Left cardiac atrium (tissue), 4 donors: ENCODE data around the gene ARL13A. TPM values are rescaled to one million over a fixed set of nuclear protein-coding genes. Genes with fewer than 3 reads are reported as not detected.
"Not testable (repeated sequence)": the region's sequence is repeated elsewhere in the genome, so short reads cannot be mapped to it uniquely, and the experiment has no call there.

Source experiments
- ATAC-seq, 2 donors: fragments of 200-7000 bp; cut with Tn5 transposase; one replicate each; pipeline ENCODE4 v1.9.1; 2020; ENCODE audit warnings: mild to moderate bottlenecking in 2 of 2, moderate library complexity in 2 of 2
- DNase-seq: peaks from one replicate; pipeline ENCODE4 v3.0.0-alpha.2; 2020
- intact Hi-C, 2 donors: fragments of 100-400 bp; cut with DNase I; formaldehyde crosslinking; loops; one replicate each; pipeline versions ENCODE4 v1.14.1 to v1.15.1; 2022 to 2023
- total RNA-seq, 2 donors: library from RNA; stranded (reverse); fragmentation: NEBNext Ultra II Directional; extraction: Animal tissue kit (Norgen Biotek cat#: 25700); gene quantifications; one replicate each; pipeline ENCODE4 v1.2.1, GENCODE V29; 2021
- donor health status: DM: no; HTN: yes; CAD: no.
- donor health status: DM: no; HTN: yes; CAD: no; lungs with severe emphysema.
- donor health status: DM: yes; HTN: yes; CAD: no.
- donor health status: Dilated cardiomyopathy.

The ARL13A gene
- total RNA-seq, 2 donors from 2014 or later: not detected

DNA sequence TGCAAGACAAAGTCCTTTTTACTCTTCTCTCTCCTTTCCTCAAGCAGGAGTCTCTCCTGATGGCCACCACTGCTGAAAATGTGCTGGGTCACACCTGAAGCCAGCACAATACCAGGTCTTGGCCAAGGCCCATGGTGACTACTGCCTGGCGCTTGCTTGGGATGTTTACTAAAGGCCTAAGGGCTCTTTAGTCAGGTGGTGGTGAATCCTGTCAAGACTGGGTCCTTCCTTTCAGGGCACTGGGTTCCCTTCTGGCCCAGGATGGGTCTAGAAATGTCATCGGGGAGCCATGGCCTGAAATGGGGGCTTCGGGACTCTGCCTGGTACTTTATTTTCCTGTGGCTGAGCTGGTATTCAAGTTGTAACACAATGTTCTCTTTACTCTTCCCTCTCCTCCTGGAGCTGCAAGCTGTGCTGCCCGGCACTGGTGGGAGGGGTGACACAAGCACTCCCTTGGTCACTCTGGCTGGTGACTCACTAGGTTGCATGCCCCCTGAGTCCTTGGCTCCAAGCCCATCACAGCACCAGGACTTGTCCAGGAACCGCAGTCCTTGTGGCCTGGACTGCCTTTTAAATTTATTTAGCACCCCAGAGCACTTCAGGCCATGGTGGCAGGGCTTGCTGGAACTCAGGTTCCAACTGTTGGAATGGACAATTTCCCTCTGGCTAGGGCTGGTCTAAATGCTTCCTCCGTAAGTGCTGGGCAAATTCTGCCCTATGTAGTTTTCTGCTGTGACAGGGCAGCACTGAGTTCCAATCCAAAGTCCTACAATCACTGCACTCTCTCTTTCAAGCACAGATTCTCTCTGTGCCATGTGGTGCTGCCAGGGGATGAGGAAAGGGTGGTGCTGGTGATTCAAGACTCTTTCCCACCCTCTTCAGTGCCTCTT, 11.3 kb downstream of the ARL13A start:
- DNase-seq (no peak), ATAC-seq (peak in 1 of 2 donors; percentile 61)
- intact Hi-C loops: no loop called here

DNA sequence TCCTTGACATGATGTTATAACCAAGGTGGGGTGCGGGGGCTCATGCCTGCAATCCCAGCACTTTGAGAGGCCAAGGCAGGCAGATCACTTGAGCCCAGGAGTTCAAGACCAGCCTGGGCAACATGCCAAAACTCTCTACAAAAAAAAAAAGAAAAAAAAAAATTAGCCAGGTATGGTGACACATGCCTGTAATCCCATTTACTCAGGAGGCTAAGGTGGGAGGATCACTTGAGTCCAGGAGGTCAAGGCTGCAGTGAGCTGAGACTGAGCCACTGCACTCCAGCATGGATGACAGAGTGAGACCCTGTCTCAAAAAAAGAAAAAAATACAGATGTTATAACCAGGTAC, 12.0 kb downstream of the ARL13A start:
- intact Hi-C loops, ATAC-seq, DNase-seq: not testable (repeated sequence)

DNA sequence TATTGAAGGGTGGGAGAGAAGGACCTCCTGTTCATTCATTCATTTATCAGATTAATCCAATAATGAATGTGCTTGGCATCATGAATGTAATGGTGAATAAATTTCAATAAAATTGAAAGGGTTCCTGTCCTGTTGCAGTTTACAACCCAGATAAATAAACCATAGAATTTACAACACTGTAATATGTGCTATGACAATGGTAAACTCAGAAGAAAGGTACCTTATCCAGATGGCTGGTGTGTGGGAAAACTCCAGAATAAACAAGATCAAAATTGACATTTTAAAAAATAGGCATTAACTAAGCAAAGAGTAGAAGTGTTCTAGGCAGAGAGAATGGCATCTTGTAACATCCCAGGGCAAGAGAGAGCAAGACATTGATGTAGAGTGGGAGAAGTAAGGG, 15.3 kb downstream of the ARL13A start:
- no peak for DNase-seq
- intact Hi-C loops: no loop called here
- ATAC-seq: no peak

DNA sequence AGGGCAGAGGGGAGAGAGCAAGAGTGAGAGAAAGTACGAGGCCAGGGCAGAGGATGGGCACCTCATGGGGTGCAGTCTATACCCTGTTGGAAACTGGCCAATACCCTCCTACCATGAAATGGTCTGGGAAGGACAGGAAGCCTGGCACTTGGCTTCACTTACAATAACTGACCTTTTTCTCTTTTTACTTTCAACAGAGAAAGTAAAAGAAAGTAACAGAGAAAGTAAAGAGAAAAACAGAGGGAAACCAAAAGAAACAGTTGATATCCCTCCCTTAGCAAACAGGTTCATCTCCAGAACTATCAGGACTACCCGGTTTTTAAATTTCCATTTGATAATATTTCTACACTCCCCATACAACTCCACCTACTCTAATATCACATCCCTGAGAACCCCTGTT, 20.6 kb downstream of the ARL13A start:
- DNase-seq (no peak), ATAC-seq (no peak)
- intact Hi-C loops: no loop called here

DNA sequence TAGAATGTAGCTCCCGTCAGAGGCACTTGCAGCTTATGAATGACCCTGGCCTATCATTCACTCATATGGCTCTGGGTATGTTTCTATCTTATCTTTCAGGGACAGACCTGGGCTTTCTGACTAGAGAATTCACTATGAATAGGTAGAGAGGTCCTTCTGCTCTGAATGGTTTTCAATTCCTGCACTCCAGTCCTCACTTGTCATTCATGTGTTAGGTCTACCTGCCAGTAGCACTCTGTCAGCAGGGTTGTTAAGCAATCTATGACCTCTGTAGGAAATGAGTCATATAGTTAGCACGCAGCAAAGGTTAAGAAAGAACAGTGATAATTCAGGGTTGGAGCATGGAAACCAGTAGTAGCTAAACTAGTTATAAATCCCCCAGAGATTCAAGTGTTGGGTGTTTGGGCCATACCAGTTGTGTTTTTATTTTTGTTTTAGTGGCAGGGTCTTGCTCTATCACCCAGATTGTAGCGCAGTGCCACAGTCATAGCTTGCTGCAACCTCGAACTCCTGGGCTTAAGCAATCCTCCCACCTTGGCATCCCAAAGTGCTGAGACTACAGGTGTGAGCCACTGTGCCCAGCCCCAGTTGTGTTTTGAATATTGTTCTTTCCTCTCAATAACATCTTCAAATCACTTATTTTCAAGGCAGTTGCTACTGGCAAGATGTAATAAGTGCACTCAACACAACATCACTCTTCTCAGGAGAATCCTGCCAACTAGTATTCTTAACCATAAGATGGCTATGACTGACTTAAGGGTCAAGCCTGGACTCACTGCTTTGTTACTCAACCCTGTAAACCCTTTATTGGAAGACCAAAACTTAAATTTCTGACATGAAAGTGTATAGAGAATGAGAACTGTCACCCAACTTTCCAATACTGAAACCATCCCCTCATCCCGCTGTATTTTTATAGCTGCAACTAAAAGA, 25.1 kb downstream of the ARL13A start:
- DNase-seq (no peak), ATAC-seq (peak in 1 of 2 donors; percentile 68)
- intact Hi-C loops: no loop called here

DNA sequence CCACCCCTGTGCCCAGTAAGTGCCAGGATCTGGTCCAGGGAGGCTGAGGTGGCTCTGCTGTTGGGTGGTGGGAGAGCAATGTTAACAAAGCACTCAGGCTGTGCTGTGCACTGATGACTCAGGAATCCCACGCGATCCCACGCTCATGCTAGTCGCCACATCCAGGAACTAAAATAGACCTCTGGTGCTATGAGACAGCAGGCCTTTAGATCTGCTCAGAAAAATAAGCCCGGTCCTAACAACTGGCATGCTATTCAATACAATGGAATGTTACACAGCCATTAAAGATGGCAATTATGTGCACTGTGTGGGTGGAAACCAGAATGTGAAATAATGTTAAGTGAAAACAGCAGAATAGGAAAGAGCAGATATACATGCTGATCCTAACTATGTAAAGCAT, 26.0 kb downstream of the ARL13A start:
- ATAC-seq (no peak), DNase-seq (no peak)
- intact Hi-C loops: no loop called here

DNA sequence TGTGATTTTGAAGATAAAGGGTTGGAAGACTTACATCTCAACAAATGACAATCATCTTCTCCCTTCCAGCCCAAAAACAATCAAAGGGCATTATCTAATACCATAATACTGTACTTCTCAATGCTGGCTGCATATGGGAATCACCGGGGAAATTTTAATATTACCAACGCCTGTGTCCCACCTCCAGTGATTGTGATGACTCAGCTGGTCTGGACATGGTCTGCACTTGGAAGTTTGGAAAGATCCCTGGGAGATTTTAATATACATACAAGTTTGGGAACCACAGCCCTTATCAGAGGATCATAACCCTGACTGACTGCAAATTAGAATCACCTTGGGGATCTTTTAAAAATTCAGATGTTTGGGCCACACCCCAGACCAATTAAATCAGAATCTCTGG, 29.9 kb downstream of the ARL13A start:
- intact Hi-C loops: no loop called here
- DNase-seq: no peak
- ATAC-seq: no peak

DNA sequence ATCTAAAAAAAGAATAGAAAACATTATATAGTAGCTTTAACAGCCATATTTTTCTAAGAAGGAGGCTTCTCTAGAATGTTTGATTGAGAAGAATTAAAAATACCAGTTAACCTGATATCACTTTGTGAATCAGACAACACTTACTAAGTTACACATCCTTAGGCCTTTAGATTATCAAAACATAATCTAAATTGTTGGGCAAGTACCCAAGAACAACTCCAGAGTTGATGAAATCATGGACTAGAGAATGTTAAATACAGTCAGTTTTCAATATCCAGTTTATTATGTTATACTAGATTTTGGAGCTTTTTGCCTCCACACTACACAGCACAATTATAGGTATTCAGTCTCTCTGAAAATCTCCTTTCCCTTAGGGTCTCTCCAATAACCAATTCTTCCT, 39.6 kb downstream of the ARL13A start:
- intact Hi-C loops: no loop called here
- ATAC-seq (no peak), DNase-seq (no peak)

DNA sequence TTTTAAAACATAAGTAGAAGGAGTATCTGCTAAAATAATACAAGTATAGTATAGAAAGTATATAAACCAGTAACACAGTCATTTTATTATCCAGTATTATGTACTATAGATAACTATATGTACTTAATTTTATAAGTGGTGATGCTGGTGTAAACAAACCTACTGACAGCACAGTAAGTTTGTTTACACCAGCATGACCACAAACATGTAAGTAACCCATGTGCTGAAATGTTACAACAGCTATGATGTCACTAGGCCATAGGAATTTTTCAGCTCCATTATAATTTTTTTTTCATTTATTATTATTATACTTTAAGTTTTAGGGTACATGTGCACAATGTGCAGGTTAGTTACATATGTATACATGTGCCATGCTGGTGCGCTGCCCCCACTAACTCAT, 42.5 kb downstream of the ARL13A start:
- ATAC-seq, DNase-seq, intact Hi-C loops: not testable (repeated sequence)

DNA sequence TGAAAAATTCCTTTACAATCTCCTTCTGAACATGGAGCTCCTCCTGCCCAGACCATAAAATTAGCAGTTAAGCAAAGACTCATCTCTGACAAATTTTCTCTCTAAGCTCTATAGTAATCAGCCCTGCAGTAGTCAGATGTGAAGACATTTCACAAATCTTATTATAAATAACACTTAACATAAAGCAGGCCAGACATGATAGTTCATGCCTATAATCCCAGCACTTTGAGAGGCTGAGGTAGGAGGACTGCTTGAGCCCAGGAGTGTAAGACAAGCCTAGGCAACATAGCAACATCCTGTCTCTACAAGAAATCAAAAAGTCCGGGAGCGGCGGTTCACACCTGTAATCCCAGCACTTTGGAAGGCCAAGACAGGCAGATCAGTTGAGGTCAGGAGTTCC, 52.5 kb downstream of the ARL13A start:
- DNase-seq (no peak), ATAC-seq (no peak)
- intact Hi-C loops: no loop called here

DNA sequence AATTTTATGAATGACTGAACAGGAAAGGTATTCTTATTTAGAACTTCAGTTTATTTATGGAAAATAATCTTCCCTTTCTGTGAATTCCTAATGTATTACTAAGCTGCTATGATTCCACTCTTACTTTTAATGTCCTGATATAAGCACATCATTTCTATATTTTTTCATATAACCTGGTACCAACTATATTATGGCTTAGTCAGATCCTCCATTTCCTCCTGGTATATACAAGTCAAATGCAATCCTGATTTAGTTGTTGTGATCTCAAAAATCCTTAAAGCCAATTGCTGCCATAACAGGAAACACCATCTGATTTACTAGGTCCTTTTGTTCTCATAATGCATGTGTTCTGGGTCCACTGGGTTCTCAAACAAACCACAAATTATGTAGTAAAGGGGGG, 55.6 kb downstream of the ARL13A start:
- DNase-seq: no peak
- intact Hi-C loops: no loop called here
- ATAC-seq: no peak

DNA sequence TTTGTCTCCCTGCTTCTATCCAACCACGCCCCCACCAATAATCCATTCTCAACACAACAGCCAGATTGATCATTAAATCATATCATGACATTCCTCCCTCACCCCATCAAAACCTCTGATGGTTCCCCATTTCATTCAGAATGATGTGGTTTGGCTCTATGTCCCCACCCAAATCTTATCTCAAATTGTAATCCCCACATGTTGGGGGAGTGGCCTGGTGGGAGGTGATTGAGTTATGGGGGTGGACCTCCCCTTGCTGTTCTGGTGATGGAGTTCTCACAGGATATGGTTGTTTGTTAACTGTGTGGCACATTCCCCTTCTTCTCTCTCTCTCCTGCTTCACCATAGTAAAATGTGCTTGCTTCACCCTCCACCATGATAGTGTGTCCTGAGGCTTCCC, 59.1 kb downstream of the ARL13A start:
- no peak for DNase-seq
- no peak for ATAC-seq
- intact Hi-C loops: no loop called here

DNA sequence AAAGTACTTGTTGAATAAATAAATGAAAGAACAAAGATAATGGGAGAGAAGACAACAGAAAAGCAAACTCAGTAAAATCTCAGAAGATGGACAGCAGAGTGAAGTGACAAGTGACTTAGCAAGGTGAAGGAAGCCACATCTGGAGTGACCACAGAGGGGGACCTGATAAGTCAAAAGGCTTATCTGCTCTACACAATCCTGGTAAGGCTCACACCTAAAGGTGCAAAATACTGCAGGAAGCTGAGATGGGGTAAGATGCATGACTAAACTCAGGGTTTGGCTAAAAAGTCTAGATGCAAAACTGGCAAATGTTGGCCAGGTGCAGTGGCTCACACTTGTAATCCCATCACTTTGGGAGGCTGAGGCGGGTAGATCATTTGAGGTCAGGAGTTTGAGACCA, 60.2 kb downstream of the ARL13A start:
- ATAC-seq (no peak), DNase-seq (no peak)
- intact Hi-C loops: no loop called here

DNA sequence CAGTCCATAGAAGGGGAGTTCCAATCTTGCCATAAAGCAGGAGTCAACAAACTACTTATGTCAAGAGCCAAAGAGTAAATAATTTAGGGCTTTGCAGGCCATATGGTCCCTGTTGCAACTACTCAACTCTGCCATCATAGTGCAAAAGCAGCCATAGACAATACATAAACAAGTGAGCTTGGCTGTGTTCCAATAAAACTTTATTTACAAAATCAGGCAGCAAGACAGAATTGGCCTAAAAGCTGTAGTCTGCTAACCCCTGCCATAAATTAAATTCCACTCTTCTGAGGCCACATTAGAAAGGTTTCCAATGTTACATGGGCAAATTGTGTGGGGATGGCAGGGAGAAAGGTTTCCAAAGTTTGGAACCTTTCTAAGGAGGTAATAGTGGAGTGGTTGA, 67.7 kb downstream of the ARL13A start:
- ATAC-seq (no peak), DNase-seq (no peak)

DNA sequence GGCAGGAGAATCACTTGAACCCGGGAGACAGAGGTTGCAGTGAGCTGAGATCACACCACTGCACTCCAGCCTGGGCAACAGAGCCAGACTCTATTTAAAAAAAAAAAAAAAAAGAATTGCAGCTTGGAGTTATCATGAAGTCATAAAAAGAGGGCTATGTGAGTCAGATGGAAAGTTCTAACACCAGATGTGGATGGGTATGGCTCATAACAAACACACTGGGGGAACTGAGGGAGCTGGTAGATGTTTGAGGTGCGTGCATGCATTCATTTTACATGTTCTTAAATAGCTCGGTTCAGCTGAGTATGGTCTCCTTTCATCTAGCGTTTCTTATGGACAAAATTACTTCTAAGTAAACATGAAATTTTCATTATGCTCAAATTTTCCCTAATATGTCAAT, 70.7 kb downstream of the ARL13A start:
- intact Hi-C loops: no loop called here
- DNase-seq (no peak), ATAC-seq (no peak)

More for the DNA sequence above, 67.7 kb downstream of the ARL13A start:
- intact Hi-C loops: no loop called here

Other genes with a start within 250 kb of the ARL13A start
- 1 to 10 TPM; 3.6 to 5.8 TPM for gene SYTL4, start 237.6 kb upstream of the ARL13A start, total RNA-seq
- gene CSTF2, start 149.3 kb upstream of the ARL13A start, total RNA-seq: 1 to 10 TPM; 7.1 to 7.5 TPM
- gene NOX1, start 95.3 kb upstream of the ARL13A start, total RNA-seq: not detected
- gene XKRX, start 40.8 kb upstream of the ARL13A start, total RNA-seq: not detected
- gene TRMT2B, start 82.4 kb downstream of the ARL13A start, total RNA-seq: 10 to 100 TPM; 14.3 to 15.6 TPM
- gene TMEM35A, start 109.2 kb downstream of the ARL13A start, total RNA-seq: under 1 TPM in 1 of 2 donors, not detected in 1; 0.41 TPM
- gene CENPI, start 128.5 kb downstream of the ARL13A start, total RNA-seq: under 1 TPM; 0.42 to 0.88 TPM